ENCODE results near the gene GID4.

Gene GID4

DNA sequence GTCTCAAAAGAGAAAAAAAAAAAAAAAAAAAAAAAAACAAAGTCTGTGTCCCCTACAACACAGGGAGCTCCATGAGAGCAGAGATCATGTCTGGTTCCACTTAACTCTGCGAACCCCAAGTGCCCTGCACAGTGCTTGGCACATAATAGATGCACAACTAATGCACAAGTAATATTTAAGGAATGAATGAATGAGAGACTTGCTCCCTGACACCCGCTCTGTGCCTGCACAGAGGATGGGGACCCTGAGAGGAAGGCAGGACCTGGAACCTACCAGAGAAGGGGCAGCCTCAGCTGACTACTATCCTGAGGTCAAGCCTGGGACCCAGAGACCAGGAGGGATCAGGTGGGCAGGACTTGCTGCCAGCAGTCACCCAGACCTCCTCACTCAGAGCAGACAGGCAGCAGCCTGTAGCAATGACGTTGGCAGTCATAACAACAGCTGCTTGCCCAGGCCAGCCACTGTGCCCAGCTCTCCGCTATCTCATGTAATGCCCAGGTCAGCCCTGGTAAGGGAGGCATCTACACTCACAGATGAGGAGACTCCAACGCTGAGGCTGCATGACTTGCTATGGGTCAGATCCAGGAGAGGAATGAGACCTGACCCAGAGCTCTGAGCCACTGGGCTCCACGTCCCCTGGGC is 72.2 kb downstream of the GID4 start:
- Histone ChIP-seq H3K27ac (no peak overlapping the region), H3K4me3 (no peak overlapping the region)
- DNase-seq (ENCODE audit: low spot score) = no peak
- TF ChIP-seq CTCF (IDR thresholded peaks at IDR 0.05) = no peak

- TF ChIP-seq CTCF (IDR thresholded peaks at IDR 0.05) = no peak
- H3K4me3 ChIP-seq = no peak overlapping the region
- DNase-seq (ENCODE audit: low spot score) = no peak
- no peak overlapping the region for H3K27ac ChIP-seq
Observed at GRCh38 chr17:18115517-18115916, 76.3 kb downstream of the GID4 start.

- Histone ChIP-seq H3K27ac (no peak overlapping the region), H3K4me3 (no peak overlapping the region)
- no peak for DNase-seq (ENCODE audit: low spot score)
- no peak for TF ChIP-seq CTCF (IDR thresholded peaks at IDR 0.05)
Observed at GRCh38 chr17:18116078-18116477, 76.9 kb downstream of the GID4 start.

- Histone ChIP-seq H3K4me3 (no peak overlapping the region), H3K27ac (no peak overlapping the region)
- TF ChIP-seq CTCF (IDR thresholded peaks at IDR 0.05) = no peak
- no peak for DNase-seq (ENCODE audit: low spot score)
Observed at GRCh38 chr17:18117533-18117932, 78.3 kb downstream of the GID4 start.
